ENCODE measurements around the gene UBR7.
"Not testable (repeated sequence)": the region's sequence is repeated elsewhere in the genome, so short reads cannot be mapped to it uniquely, and the experiment has no call there.

UBR7 gene

DNA sequence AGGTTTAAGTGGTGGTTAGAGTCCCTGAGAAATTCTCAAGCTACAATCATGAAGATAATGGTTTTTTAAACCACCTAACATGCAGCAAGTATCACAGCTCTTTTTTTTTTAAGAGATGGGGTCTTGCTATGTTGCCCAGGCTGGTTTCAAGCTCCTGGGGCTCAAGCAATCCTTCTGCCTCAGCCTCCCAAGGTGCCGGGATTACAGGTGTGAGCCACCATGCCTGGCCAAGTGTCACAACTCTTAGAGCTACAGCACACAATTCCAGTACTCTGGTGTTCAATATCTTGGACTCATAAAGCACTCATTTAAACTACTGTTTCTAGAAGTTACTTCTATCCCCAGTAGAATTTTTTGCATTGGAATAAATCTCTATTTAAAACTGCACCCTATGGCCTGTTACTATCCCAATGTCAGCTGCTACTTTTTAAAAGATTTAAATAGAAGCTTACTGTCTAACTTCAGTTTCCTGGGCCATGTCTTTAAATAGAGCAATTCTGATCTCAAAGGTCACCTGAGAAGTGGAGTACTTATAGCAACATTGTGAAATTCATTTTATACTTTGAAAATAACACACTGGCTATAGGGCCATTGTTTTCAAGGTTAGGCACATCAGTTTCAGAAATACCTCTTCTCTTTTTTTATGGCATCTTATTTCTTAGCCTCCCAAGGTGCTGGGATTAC is 11.6 kb upstream of the UBR7 start:
- DNase-seq = no peak

DNA sequence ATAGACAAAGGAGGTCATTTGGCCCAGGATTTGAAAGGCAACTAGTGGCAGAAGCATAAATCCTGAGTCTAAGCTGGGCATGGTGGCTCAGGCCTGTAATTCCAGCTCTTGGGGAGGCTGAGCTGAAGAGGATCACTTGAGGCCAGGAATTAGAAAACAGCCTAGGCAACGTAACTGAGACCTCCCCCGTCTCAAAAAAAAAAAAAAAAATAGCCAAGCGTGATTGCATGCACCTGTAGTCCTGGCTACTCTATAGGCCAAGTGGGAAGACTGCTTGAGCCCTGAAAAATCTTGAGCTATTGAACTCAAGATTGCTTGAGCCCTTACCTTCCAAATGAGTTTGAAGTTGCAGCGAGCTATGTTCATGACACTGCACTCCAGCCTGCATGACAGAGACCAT is 8.0 kb upstream of the UBR7 start:
- no peak for DNase-seq

GRCh38 chr14:93200553-93200952 is 6.5 kb upstream of the UBR7 start:
- no peak for DNase-seq

DNA sequence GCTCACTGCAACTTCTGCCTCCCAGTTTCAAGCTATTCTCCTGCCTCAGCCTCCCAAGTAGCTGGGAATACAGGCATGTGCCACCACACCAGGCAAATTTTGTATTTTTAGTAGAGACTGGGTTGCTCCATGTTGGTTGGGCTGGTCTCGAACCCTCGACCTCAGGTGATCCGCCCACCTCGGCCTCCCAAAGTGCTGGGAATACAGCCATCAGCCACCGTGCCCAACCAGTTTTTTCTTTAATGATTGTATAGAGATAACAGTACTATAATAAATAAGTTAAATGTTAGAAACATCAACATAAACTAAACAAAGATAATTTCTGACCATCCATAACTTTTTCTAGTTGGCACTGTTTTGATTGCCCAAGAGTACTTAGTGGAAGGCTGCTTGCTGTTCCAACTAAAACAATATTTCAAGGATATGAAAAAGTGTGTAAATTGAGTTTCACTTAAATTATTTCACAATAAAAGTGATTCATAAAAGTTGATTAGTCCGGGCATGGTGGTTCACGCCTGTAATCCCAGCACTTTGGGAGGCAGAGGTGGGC is 5.8 kb upstream of the UBR7 start:
- DNase-seq = peak; percentile 5

DNA sequence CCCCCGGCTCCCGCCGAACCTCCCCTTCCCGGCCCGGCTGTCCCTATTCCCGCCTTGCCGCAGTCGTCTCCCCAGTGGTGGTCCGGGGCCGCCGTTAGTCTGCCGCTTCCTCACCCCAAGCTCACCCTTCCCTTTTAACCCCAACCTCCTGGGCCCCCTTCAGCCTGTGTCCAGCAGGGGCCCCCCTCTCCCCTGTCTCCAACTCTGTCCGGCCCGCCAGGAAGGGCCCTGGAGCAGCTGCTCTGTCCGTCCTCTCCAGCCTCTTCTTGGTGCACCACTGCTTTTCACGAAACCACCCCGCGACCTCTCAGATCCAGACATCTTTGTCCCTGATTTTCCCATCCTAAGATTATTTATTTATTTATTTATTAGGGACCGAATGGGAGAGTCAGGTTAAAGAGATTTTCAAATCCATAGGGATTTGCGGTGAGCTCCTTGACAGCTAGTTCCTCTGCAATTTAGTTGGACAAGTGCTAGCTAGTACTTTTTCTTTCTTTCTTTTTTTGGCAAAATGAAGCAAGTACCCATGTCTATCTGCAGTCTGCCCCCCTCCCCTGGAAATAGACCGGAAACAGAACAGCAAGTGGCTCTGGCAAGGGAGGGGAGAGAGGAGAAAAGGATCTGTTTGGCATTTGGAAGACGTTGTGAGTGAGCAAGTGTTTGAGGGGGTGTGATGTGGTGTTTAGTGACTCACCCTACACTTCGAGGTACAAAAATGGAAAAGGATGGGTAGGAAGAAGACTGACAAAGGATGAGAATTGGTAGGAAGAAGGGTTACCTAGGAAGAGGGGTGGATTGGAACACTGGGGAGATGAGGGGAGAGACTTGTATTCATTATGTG is 632 bp downstream of the UBR7 start:
- peak; percentile 55 for DNase-seq

DNA sequence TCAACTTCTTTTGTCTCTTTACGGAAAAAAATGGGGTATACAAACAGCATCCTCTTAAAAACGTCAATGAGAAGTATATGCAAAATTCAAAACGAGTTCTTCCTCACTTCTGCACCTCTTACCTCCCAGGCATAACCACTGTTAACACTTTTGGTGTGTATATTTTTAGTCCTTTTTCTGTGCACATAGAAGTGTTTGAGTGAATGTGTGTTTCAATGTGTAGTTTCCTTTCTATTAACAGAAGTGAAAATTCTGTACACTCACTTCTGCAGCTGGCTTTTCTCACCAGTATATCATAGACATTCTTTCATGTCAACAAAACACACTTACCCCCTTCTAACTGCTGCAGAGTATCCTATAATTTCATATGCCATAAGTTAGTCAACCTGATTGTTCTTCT is 5.4 kb downstream of the UBR7 start:
- no peak for DNase-seq

GRCh38 chr14:93214598-93214997 is 7.5 kb downstream of the UBR7 start:
- DNase-seq = no peak

- peak; percentile 49 for DNase-seq
Observed at GRCh38 chr14:93219103-93219726, 12.2 kb downstream of the UBR7 start.

GRCh38 chr14:93220509-93220908 is 13.5 kb downstream of the UBR7 start:
- DNase-seq = no peak

DNA sequence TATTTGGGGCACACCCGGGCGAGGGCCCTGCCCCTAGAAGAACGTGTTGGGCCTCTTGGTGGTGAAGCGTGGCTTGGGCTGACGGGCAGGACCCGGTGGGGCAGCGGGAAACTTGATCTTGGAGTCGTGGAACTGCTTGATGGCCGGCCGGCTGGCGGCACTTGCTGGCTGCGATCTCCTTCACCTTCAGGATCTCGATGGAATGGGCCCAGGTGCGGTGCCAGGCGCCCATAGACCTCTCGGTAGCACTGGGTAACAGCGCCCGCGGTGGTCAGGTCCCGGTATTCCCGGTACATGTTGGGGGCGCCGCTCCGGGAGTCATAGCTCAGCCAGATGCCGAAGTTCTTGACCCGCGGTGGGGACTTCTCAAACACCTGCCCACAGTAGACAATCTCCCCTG is 16.5 kb downstream of the UBR7 start:
- DNase-seq = no peak

DNA sequence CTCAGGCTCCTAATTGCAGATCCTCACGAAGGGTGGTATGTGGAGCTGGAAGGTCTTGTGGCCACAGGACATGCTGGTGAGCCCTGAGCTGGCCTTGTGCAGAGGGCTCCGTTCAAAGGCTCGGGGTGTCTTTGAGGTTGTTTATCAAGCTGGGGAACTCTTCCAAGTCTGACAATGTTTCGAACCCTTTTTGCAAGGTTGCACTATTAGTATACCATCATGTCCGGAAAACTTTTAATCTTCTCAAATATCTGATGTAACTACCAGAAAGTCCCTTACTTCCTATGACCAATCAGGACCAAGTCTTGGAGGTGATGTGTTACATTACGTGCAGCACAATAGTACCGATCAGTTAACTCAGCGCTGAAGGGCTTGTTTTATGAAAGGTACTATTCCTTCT is 21.5 kb downstream of the UBR7 start:
- DNase-seq = no peak

GRCh38 chr14:93230539-93230938 is 23.5 kb downstream of the UBR7 start:
- no peak for DNase-seq

DNA sequence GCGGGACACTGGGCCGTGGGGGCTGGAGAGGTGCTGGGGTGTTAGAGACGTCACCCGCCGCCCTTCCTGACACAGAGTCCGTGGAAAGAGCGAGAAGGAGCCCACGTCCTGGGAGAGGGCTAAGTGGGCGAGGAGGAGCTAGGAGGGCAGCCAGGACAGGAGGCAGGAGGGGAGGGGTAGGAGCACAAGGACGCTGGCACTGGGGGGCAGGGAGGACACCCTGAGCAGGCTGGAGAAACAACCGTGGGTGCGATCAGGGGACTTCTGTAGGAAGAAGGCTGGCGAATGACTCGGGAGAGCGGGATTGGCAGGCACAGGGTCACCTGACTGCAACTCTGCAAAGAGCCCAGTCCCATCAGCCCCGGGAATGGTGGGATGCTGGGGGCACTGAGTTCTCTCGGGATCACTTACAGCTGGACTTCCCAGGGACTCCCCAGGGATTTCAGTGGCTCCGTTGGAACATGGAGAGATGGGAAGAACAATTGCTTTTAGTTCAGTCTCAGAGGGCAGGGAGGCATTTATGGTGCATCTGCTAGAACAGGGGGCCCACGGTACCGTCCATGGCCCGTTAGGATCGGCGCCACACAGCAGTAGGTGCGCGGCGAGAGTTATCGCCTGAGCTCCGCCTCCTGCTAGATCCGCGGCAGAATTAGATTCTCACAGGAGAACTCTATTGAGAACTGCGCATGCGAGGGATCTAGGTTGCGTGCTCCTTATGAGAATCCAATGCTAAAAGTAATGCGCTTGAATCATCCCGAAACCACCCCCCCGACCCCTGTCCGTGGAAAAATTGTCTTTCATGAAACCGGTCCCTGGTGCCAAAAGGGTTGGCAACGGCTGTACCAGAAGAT is 24.3 kb downstream of the UBR7 start:
- peak; percentile 38 for DNase-seq

- no peak for DNase-seq
Observed at GRCh38 chr14:93232159-93232558, 25.1 kb downstream of the UBR7 start.

- not testable (repeated sequence) for DNase-seq
Observed at GRCh38 chr14:93233078-93233477, 26.0 kb downstream of the UBR7 start.

GRCh38 chr14:93234798-93235197 is 27.7 kb downstream of the UBR7 start:
- peak; percentile 79 for DNase-seq

DNA sequence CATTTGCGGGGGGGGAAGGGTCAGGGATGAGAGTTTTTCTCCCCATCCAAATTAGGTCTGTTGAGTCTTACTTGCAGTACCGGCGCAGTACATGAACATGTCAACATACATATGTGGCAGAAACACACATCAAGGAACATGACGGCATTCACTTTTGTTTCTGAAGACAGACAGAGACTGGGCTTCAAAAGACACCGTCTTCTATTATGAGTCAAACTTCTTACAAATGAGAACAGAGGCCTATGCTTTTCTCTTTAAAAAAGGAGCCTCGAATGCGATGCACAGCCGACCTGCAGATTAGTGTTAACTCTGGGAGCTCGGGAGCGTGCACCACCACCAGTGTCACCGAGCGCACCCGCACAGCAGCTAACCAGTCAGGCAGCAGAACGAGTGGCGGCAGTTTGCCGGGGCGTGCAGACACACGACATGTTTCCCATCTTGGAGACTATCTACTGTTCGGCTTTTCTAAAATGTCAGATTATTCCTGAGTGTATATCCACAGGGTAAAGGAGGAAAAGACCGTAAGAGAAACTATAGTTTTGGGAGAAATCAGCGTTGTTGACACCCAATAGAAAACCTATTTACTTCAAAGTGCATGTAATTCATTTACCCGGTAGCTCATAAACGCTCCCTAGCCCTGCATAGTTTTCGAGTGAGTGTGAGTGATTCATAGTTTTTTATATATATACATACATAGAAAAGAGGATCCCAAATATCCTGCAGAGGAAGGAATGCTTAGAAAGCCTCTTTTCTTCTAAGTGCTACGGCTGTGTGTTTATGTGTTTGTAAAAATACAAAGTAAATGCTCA is 33.0 kb downstream of the UBR7 start:
- peak; percentile 80 for DNase-seq

DNA sequence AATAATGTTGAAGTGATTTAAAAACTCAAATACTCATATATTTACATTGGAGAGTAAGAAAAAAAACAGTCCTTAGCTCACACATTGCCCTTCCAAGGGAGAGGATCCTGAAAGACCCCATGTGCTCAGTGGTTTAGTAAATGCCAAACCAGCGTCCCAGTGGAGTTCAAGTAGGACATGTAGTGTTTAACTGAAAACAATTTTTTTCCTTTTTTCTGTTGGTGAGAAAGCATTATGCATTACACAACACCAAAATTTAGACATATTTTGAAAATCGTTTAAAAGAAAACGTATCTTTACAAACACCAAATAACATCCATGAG is 33.6 kb downstream of the UBR7 start:
- no peak for DNase-seq

DNA sequence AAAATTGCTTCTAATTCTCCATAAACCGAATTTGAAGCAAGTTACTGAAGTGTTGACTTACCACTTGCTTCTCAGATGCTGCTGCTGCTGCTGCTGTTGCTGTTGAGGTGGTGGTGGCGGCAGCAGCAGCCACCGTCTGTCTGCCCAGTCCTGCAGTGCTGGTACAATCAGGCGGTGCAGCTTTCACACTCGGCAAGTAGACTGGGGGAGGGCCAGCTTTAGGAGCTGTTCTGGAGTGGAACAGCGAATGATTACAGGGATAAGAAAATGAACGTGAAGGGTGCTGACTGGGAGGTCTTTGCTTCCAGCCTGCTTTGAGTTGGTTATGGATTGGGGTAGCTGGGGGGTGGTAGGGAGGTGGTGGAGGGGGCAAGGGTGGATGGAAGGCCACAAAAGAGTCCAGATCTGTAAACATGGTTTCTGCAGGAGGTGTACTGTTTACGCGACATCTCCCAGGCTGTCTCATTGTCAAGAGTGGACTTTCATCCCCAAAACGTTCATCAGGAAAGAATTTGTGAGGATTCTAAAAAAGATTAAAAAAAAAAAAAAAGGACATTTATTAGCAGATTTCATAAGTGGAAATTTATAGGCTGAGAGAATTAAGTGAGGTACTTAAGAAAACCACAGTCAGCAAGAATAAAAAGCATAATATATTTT is 38.8 kb downstream of the UBR7 start:
- DNase-seq = peak; percentile 33

GRCh38 chr14:93246534-93246933 is 39.5 kb downstream of the UBR7 start:
- DNase-seq = no peak

GRCh38 chr14:93249128-93249831 is 42.2 kb downstream of the UBR7 start:
- DNase-seq = no peak
